ENCODE results near the gene UBE2E1.
A peak's percentile ranks its signal among the peaks of the same experiment; 100 is the strongest.
"Not testable (repeated sequence)": the region's sequence is repeated elsewhere in the genome, so short reads cannot be mapped to it uniquely, and the experiment has no call there.

Gene UBE2E1

DNA sequence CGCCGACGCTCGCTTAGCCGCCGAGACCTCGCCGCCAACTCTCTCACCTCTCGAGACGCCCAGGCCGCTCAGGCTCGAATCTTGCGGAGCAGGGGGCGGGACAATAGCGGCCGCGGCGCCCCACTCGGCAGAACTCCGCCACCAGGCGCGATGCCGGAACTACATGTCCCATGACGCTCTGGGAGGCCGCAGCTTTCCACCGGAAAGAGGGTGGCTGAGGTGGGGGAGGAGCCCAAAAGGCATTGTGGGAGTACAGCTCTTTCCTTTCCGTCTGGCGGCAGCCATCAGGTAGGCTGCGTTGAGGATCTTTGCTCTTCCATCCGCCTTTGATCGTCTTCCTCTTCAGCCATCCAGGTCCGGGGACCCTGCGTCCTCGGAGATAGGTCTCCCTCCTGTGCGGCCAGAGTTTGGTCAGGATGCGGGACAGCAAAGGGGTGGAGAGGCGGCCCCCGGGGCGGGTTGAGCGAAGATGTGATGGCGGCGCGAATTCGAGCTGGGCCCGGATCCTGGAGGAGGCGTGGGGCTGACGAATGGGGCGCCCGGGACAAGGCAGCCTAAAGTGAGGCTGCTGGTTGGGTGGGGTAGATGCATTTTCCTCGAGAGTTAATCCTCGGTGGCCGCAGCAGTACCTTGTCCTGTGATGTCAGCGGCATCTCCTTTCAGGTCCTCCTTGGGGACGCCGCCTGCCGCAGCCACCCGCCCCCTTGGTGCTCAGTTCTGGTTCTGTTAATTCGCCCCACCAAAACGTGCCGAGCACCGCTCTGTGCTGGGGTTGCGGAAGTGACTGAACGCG is 111.3 kb downstream of the UBE2E1 start, which contains the start of the genes NKIRAS1 and RPL15:
Gene NKIRAS1, minus strand, starts transcription at position 105 of the 793 bp plus-strand sequence. CDS start 6,086 bp downstream, outside the sequence.
Gene RPL15, plus strand, starts transcription at position 247 of the 793 bp plus-strand sequence. CDS start 728 bp downstream, outside the sequence.
- peak; percentile 96 for DNase-seq (ENCODE audit: low read depth)

- DNase-seq (ENCODE audit: low read depth), result not testable (repeated sequence)
These were observed 112.0 kb downstream of the UBE2E1 start for GRCh38 chr3:23917679-23918303.

DNA sequence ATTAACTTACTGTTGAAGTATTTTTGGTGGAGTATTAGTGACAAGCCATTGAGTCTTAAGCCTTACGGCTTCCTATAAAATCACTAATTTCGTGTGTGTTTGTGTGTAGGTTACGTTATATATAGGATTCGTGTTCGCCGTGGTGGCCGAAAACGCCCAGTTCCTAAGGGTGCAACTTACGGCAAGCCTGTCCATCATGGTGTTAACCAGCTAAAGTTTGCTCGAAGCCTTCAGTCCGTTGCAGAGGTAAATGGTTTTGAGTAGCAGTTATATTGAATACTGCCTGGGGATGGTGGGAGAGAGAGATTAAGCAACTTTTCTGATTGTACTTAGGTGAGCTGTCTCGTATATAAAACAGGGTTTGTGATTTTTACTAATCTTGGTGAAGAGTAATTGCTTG is 112.6 kb downstream of the UBE2E1 start:
- not testable (repeated sequence) for DNase-seq (ENCODE audit: low read depth)

- no peak for DNase-seq (ENCODE audit: low read depth)
These were observed 113.9 kb downstream of the UBE2E1 start for GRCh38 chr3:23919628-23920027.

- DNase-seq (ENCODE audit: low read depth), result no peak
These were observed 114.4 kb downstream of the UBE2E1 start for GRCh38 chr3:23920151-23920655.

- DNase-seq (ENCODE audit: low read depth), result no peak
These were observed 115.3 kb downstream of the UBE2E1 start for GRCh38 chr3:23921052-23921511.

DNA sequence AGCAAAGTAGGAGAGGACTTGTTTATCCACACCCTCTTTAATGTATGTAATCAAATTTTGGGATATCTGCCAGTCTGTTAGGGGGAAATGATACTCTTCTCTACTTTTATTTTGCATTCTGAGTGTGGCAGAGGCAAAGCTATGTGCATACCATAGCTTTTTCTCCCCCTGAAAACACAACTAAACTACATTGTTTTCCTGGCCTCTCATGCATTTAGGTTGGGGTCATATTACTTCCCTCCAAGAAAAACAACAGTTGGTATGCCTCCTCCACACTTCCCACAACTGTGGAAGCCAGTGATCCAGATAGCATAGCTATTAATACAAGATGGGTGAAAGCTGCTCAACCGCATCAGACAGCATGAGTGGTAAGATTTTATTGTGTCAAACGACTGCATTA is 118.0 kb downstream of the UBE2E1 start:
- DNase-seq (ENCODE audit: low read depth), result no peak

GRCh38 chr3:23926246-23926645 is 120.5 kb downstream of the UBE2E1 start:
- no peak for DNase-seq (ENCODE audit: low read depth)

GRCh38 chr3:23926736-23927135 is 121.0 kb downstream of the UBE2E1 start:
- no peak for DNase-seq (ENCODE audit: low read depth)

GRCh38 chr3:23928524-23928923 is 122.8 kb downstream of the UBE2E1 start:
- DNase-seq (ENCODE audit: low read depth), result no peak

- DNase-seq (ENCODE audit: low read depth), result no peak
These were observed 125.8 kb downstream of the UBE2E1 start for GRCh38 chr3:23931597-23931996.

DNA sequence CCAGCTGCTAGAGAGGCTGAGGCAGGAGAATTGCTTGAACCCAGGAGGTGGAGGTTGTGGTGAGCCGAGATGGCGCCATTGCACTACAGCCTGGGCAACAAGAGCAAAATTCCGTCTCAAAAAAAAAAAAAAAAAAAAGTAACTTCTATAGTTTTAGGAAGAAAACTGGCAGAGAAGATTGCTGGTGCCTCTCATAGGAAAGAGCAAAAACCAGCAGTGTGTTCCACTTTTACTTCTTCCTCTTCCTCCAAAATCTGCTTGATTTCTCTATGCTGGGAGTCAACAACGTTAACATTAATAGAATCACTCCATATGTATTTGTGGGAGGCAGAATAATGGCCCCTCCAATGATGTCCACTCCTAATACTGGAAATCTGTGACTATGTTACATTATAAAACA is 126.8 kb downstream of the UBE2E1 start:
- DNase-seq (ENCODE audit: low read depth), result no peak

DNA sequence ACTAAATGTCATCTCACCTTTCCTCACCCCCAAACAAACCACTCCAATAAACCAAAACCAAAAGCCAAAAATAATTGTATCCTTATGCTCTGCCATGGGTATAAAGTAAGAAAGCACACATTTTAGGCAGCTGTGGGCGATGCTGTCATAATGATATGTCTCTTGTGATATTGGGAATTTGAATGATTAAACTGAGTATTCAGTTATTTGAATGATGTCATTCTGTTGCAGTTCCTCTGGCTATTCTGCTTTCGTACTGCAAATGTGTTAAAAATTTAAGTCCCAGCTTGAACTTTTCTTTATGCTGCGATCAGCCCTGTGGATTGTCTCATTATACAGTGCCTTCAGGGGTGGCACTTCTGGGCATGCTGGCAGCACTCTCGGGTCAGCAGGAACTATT is 128.5 kb downstream of the UBE2E1 start:
- no peak for DNase-seq (ENCODE audit: low read depth)

DNA sequence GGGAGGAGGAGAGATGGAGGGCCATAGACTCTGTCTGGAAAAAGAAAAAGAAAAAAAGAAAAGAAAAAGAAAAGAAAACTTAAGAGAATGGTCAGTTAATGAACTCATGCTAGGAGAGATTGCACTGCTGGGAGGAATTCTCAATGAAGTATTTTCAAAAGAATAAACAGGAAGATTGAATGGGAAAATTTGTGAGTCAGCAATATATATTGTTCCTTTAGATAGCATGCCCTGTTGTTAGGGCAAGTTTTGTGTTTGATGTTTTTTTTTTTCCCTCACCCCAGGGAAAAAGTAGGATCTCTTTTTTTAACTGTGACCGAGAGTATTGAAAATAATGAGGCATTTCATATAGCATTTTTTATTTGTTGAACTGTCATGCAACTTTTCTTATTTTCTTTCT is 131.5 kb downstream of the UBE2E1 start:
- DNase-seq (ENCODE audit: low read depth), result no peak

DNA sequence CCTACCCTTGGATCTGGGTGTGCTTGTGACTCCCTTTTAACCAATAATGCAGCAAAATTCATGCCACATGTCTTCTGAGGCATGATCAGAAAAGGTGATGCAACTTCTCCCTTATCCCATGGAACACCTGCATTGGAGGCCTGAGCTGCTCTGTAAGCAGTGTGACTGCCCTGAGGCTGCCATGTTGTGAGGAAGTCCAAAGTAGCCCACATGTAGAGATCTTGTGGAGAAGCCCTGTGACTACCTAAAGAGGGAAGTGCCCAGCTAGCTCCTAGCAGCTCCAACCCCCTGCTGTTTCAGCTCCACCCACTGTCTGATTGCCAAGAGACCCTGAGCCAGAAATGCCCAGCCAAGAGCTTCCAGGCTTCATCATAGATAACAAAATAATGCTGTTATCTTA is 132.9 kb downstream of the UBE2E1 start:
- no peak for DNase-seq (ENCODE audit: low read depth)

DNA sequence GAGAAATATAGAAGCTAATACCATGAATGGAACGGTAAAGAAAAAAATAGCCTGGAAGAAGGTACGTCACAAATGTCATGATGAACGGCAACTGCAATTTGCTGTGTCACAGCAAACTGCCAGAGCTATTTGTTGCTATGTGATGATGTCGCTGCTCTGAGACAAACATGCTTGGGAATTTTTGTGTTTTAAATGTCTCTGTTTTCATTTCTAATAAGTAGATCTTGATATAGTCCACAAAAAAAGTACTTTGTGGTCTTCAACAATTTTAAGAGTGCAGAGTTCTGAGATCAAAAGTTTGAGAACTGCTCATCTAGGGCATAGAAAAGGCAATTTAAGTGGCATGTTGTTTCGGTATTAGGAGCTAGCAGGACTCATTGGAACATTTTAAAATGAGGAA is 135.0 kb downstream of the UBE2E1 start:
- DNase-seq (ENCODE audit: low read depth), result no peak

All from stimulated activated CD8-positive, alpha-beta memory T cell treated with anti-CD3 and anti-CD28 coated beads, Interleukin-12 subunit alpha, Interleukin-12 subunit beta, amount 100 ng/mL, for 1 hour (primary cell).